ENCODE measurements around the gene PRSS38. TPM values are rescaled to one million over a fixed set of nuclear protein-coding genes. Genes with fewer than 3 reads are reported as not detected.

PRSS38 gene
- total and polyA plus RNA-seq, 7 experiments from 2014 or later: not detected

GRCh38 chr1:227885648-227886502, 70.4 kb downstream of the PRSS38 start:
- peak overlapping the region; percentile 75 for H3K27ac ChIP-seq (ENCODE audit: low read depth, low read length)
- no peaks in the 10 kb centered on the region for H3K36me3 ChIP-seq (ENCODE audit: control insufficient read depth in 2 of 3, insufficient read depth in 3 of 3, low read length in 3 of 3)
- ChIA-PET CTCF (interaction anchor here (0.6 kb wide), 1 partner anchor 45 kb away, joined by 3 read pairs; no protein-coding TSS in a partner anchor), POLR2A (interaction anchor here (0.6 to 3.6 kb wide), 7 partner anchors 14 to 1223 kb away, joined by 3 to 14 read pairs (median 3); no protein-coding TSS in a partner anchor)
- Mint-ChIP-seq H3K27ac (peak overlapping the region; percentile 78 to 98 (median 91)), H3K27me3 (peaks cover 0 to 7% (median 0%) of the 10 kb centered on the region in 5 donors), H3K4me1 (peaks cover 9 to 60% (median 27%) of the 10 kb centered on the region in 7 donors), H3K4me3 (peak overlapping the region; percentile 62 to 85 (median 80)), H3K9me3 (no peaks in the 10 kb centered on the region), H3K36me3 (no peaks in the 10 kb centered on the region)
- no peaks in the 10 kb centered on the region for H3K27me3 ChIP-seq (ENCODE audit: control insufficient read depth in 2 of 2, insufficient read depth in 2 of 2, low read length in 2 of 2)
- H3K4me3 ChIP-seq (ENCODE audit: low read length): peak overlapping the region; percentile 32
- H3K4me1 ChIP-seq (ENCODE audit: control insufficient read depth in 2 of 2, insufficient read depth in 2 of 2, low read length in 2 of 2): peaks cover 30 to 47% of the 10 kb centered on the region in 2 donors
- DNase-seq: peak in 1 of 9 donors; percentile 19
- intact Hi-C loops (cut with micrococcal nuclease): loop anchor here (1.0 to 10.0 kb wide), 6 partner anchors 15 to 124 kb away; partner anchors contain the start of gene WNT9A (in 1 of the 2)
- H3K9me3 ChIP-seq (ENCODE audit: control insufficient read depth in 2 of 3, low read length in 3 of 3): no peaks in the 10 kb centered on the region
- ATAC-seq: peak; percentile 3

DNA sequence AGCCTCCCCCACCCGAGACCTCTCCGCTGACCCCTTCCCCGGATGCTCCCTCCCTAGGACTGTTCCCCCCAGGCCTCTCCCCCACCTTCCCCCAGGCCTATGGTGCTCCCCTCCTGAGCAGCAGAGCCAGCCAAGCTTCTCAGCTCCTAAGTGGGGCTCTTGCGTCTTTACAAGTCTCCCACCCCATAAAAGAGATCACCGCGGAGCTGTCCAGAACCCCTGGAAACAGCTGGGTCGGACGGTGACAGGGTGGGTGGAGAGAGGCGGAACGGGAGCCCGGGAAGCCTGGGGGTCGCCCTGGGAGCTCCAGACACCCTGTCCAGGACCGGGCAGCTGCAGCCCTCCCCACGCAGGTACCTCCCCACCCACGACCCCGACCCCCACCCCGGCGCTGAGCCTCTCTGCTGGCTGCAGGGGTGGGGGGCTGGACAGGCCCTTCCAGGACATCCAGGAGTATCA, 71.1 kb downstream of the PRSS38 start:
- peaks cover 9 to 60% (median 27%) of the 10 kb centered on the region in 7 donors for H3K4me1 Mint-ChIP-seq
- POLR2A ChIA-PET: interaction anchor here (0.6 to 3.6 kb wide), 7 partner anchors 14 to 1224 kb away, joined by 3 to 14 read pairs (median 3); no protein-coding TSS in a partner anchor
- intact Hi-C loops (cut with micrococcal nuclease): loop anchor here (1.0 to 10.0 kb wide), 6 partner anchors 16 to 124 kb away; partner anchors contain the start of gene WNT9A (in 1 of the 2)

DNA sequence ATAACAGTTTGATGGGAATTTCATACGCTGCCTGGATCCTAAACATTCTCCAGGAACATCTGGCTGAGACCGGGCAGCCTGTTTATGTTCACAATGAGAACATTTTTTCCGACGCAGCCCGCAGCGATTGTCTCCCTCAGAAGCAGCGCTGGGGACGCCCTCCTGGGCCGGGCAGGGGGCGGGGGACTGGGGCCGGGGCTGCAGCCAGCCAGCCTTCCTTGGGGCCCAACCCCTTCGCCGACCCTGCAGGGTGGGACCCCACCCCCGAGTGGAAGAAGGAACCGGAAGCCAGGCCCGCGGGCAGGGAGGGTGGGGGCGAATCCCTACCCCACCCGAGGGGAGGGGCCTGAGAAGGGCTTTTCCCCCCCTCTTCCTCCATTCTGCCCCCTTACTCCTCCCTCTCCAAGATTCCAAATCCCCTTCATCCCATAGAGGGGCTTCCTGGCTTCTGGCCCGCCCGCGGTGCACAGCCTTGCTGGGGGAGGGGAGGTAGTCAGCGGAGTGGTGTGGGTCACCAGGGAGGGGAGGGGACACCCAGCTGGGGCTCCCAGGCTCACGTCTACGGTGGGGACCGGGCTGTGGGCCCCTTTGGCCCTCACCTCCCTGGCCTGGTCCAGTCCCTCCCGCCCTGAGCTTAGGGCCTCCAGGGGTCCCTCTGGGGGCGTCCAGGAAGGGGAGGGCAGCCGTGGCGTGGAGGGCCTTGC, 71.7 kb downstream of the PRSS38 start:
- CTCF ChIA-PET: no interaction called here
- H3K9me3 ChIP-seq (ENCODE audit: control insufficient read depth in 2 of 3, low read length in 3 of 3): no peaks in the 10 kb centered on the region
- H3K27me3 ChIP-seq (ENCODE audit: control insufficient read depth in 2 of 2, insufficient read depth in 2 of 2, low read length in 2 of 2): no peaks in the 10 kb centered on the region
- H3K4me3 ChIP-seq (ENCODE audit: low read length): peak overlapping the region; percentile 43
- POLR2A ChIA-PET: interaction anchor here (0.6 to 3.6 kb wide), 4 partner anchors 17 to 121 kb away, joined by 3 to 13 read pairs (median 4); no protein-coding TSS in a partner anchor
- Mint-ChIP-seq H3K4me3 (peak overlapping the region; percentile 17 to 84 (median 74)), H3K36me3 (no peaks in the 10 kb centered on the region), H3K27me3 (peaks cover 0 to 4% (median 0%) of the 10 kb centered on the region in 5 donors), H3K9me3 (no peaks in the 10 kb centered on the region), H3K4me1 (peaks cover 9 to 60% (median 27%) of the 10 kb centered on the region in 7 donors), H3K27ac (peak overlapping the region in 8 of 9 donors; percentile 76 to 94 (median 92))
- no peaks in the 10 kb centered on the region for H3K36me3 ChIP-seq (ENCODE audit: control insufficient read depth in 2 of 3, insufficient read depth in 3 of 3, low read length in 3 of 3)
- peaks cover 30 to 47% of the 10 kb centered on the region in 2 donors for H3K4me1 ChIP-seq (ENCODE audit: control insufficient read depth in 2 of 2, insufficient read depth in 2 of 2, low read length in 2 of 2)
- ATAC-seq (peak; percentile 36), DNase-seq (peak in 8 of 9 donors; percentile 20 to 42 (median 35))
- intact Hi-C loops (cut with micrococcal nuclease): loop anchor here (1.0 to 10.0 kb wide), 7 partner anchors 16 to 125 kb away; partner anchors contain the start of gene WNT9A (in 1 of the 2)
- H3K27ac ChIP-seq (ENCODE audit: low read depth, low read length): peak overlapping the region; percentile 75

More for the DNA sequence above, 71.1 kb downstream of the PRSS38 start:
- ATAC-seq (no peak), DNase-seq (no peak)
- Histone ChIP-seq H3K27me3 (ENCODE audit: control insufficient read depth in 2 of 2, insufficient read depth in 2 of 2, low read length in 2 of 2) (no peaks in the 10 kb centered on the region), H3K9me3 (ENCODE audit: control insufficient read depth in 2 of 3, low read length in 3 of 3) (no peaks in the 10 kb centered on the region), H3K4me1 (ENCODE audit: control insufficient read depth in 2 of 2, insufficient read depth in 2 of 2, low read length in 2 of 2) (peaks cover 30 to 47% of the 10 kb centered on the region in 2 donors), H3K36me3 (ENCODE audit: control insufficient read depth in 2 of 3, insufficient read depth in 3 of 3, low read length in 3 of 3) (no peaks in the 10 kb centered on the region), H3K27ac (ENCODE audit: low read depth, low read length) (peak overlapping the region; percentile 75), H3K4me3 (ENCODE audit: low read length) (peak overlapping the region; percentile 43)
- Mint-ChIP-seq H3K9me3 (no peaks in the 10 kb centered on the region), H3K4me3 (peak overlapping the region; percentile 17 to 84 (median 74)), H3K36me3 (no peaks in the 10 kb centered on the region), H3K27me3 (peaks cover 0 to 6% (median 0%) of the 10 kb centered on the region in 5 donors), H3K27ac (peak overlapping the region in 8 of 9 donors; percentile 76 to 94 (median 92))
- CTCF ChIA-PET: no interaction called here

GRCh38 chr1:227887697-227888403, 72.4 kb downstream of the PRSS38 start:
- Histone ChIP-seq H3K4me3 (ENCODE audit: low read length) (peak overlapping the region; percentile 43), H3K27me3 (ENCODE audit: control insufficient read depth in 2 of 2, insufficient read depth in 2 of 2, low read length in 2 of 2) (no peaks in the 10 kb centered on the region), H3K27ac (ENCODE audit: low read depth, low read length) (peak overlapping the region; percentile 75), H3K4me1 (ENCODE audit: control insufficient read depth in 2 of 2, insufficient read depth in 2 of 2, low read length in 2 of 2) (peaks cover 30 to 46% of the 10 kb centered on the region in 2 donors), H3K36me3 (ENCODE audit: control insufficient read depth in 2 of 3, insufficient read depth in 3 of 3, low read length in 3 of 3) (no peaks in the 10 kb centered on the region), H3K9me3 (ENCODE audit: control insufficient read depth in 2 of 3, low read length in 3 of 3) (no peaks in the 10 kb centered on the region)
- Mint-ChIP-seq H3K27ac (peak overlapping the region; percentile 68 to 94 (median 90)), H3K4me1 (peaks cover 9 to 56% (median 23%) of the 10 kb centered on the region in 7 donors), H3K4me3 (peak overlapping the region in 9 of 10 donors; percentile 44 to 86 (median 77)), H3K36me3 (no peaks in the 10 kb centered on the region), H3K9me3 (peaks cover 0 to 2% (median 0%) of the 10 kb centered on the region in 11 donors), H3K27me3 (peaks cover 0 to 2% (median 0%) of the 10 kb centered on the region in 5 donors)
- intact Hi-C loops (cut with micrococcal nuclease): loop anchor here (1.0 to 10.0 kb wide), 6 partner anchors 17 to 126 kb away; partner anchors contain the start of gene WNT9A (in 1 of the 2)
- DNase-seq (peak in 4 of 9 donors; percentile 20 to 35 (median 26)), ATAC-seq (no peak)
- ChIA-PET CTCF (no interaction called here), POLR2A (interaction anchor here (0.6 to 1.0 kb wide), 3 partner anchors 65 to 125 kb away, joined by 3 read pairs; no protein-coding TSS in a partner anchor)

DNA sequence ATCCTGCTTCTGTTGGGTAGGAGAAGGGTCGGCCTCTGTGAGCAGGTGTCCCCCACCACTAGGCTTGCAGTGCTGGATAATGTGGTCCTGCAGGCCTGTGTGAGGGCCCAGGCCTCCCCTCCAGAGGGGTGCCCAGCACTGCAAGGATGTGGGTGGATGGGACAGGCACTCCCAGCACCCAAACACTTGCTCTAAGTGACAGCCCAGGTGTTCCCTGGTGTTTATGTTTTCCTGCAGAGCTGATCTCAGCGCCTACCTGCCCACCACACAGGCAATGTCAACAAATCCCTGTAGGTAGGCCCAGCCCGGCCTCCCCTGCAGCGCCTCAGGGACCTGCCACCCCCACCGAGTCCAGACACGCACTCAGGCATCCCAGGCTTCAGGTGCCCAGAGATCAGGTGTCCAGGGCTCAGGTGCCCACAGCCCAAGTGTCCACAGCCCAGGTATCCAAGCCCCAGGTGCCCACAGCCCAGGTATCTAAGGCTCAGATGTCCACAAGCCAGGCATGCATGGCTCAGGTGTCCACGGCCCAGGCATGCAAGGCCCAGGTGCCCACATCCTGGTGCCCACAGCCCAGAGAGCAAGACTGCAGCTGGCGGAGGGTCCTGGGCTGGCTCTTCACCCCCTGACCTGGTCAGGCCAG, 73.0 kb downstream of the PRSS38 start:
- peak overlapping the region in 4 of 10 donors; percentile 16 to 86 (median 52) for H3K4me3 Mint-ChIP-seq
- peaks cover 0 to 2% (median 0%) of the 10 kb centered on the region in 5 donors for H3K27me3 Mint-ChIP-seq
- intact Hi-C loops (cut with micrococcal nuclease): loop anchor here (5.0 to 10.0 kb wide), 4 partner anchors 59 to 126 kb away; partner anchors contain the start of gene WNT9A (in 1 of the 2)
- no peaks in the 10 kb centered on the region for H3K9me3 ChIP-seq (ENCODE audit: control insufficient read depth in 2 of 3, low read length in 3 of 3)
- ChIA-PET POLR2A (interaction anchor here (1.0 kb wide), 1 partner anchor 125 kb away, joined by 3 read pairs; no protein-coding TSS in a partner anchor), CTCF (interaction anchor here (0.8 kb wide), 1 partner anchor 39 kb away, joined by 3 read pairs; no protein-coding TSS in a partner anchor)
- H3K36me3 Mint-ChIP-seq: no peaks in the 10 kb centered on the region
- peak overlapping the region in 8 of 9 donors; percentile 36 to 93 (median 81) for H3K27ac Mint-ChIP-seq
- no peak overlapping the region for H3K4me3 ChIP-seq (ENCODE audit: low read length)
- peak overlapping the region; percentile 75 for H3K27ac ChIP-seq (ENCODE audit: low read depth, low read length)
- H3K27me3 ChIP-seq (ENCODE audit: control insufficient read depth in 2 of 2, insufficient read depth in 2 of 2, low read length in 2 of 2): no peaks in the 10 kb centered on the region
- H3K36me3 ChIP-seq (ENCODE audit: control insufficient read depth in 2 of 3, insufficient read depth in 3 of 3, low read length in 3 of 3): no peaks in the 10 kb centered on the region
- H3K4me1 Mint-ChIP-seq: peaks cover 9 to 50% (median 23%) of the 10 kb centered on the region in 7 donors
- ATAC-seq (no peak), DNase-seq (peak in 1 of 9 donors; percentile 14)
- H3K4me1 ChIP-seq (ENCODE audit: control insufficient read depth in 2 of 2, insufficient read depth in 2 of 2, low read length in 2 of 2): peaks cover 30 to 40% of the 10 kb centered on the region in 2 donors
- peaks cover 0 to 2% (median 0%) of the 10 kb centered on the region in 11 donors for H3K9me3 Mint-ChIP-seq

Measured in naive thymus-derived CD4-positive, alpha-beta T cell (primary cell).